ENCODE measurements around the gene ARFGAP1.

GRCh38 chr20:63316502-63316921 is 43.9 kb downstream of the ARFGAP1 start:
- no peak for TF ChIP-seq POLR2A (IDR thresholded peaks at IDR 0.05)
- no peak for TF ChIP-seq CTCF (IDR thresholded peaks at IDR 0.05)
